Glomerular endothelial cell (primary cell): ENCODE measurements around the gene OTOGL. TPM values are rescaled to one million over a fixed set of nuclear protein-coding genes. Genes with fewer than 3 reads are reported as not detected.
"Not testable (repeated sequence)": the region's sequence is repeated elsewhere in the genome, so short reads cannot be mapped to it uniquely, and the experiment has no call there.

ENCODE experiments used
- DNase-seq: peaks from one replicate; pipeline ENCODE4 v3.0.0-alpha.2; 2011; ENCODE audit warnings: low read depth, low spot score; ENCODE audit errors: extremely low read depth
- total RNA-seq: library from RNA; depleted of rRNA; stranded (reverse); fragments of >200 nt; gene quantifications from 2 replicates; pipeline ENCODE4 v1.2.3, GENCODE V29; 2015

Gene OTOGL
- total RNA-seq, 1 donor from 2014 or later: 0.06 TPM

GRCh38 chr12:80272387-80272915 is 173.1 kb downstream of the OTOGL start:
- no peak for DNase-seq

GRCh38 chr12:80273144-80273543 is 173.8 kb downstream of the OTOGL start:
- DNase-seq: no peak

- no peak for DNase-seq
Observed at GRCh38 chr12:80277732-80278131, 178.4 kb downstream of the OTOGL start.

DNA sequence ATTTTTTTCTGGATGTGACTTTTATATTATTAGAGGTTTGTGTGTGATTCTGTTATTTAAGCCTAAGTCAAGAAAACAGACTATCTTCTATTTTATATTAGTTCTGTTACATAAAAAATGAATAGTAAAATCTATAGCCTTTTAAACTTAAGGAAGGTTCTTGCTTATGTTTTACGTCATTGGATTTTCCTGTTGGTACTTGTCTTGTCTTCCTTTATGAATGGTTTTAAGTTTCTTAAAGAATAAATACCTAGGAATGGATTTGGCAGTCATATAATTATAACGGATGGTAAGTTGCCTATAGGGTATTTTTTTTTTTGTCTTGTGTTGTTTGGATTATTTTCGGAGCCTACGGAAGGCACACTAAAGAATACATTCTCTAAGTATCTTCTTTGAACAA is 182.9 kb downstream of the OTOGL start:
- no peak for DNase-seq

DNA sequence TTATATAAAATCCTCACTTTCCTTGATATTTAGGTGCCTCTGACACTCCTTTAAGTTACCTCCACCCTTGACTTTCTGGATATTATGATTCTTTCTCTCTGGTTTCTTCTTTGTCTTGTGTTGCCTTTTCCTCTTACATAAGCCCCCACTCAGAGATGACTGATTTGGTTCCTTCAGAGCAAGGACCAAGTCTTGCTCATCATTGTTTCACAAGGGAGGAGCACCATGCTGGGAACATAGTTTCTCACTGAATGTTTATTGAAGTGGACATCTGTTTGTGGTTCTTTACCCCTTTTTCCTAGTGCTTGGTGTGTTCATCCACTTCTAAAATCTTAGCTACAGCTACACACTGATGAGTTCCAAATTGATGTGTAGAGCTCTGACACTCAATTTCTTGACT is 183.4 kb downstream of the OTOGL start:
- DNase-seq: no peak

GRCh38 chr12:80291108-80291754 is 191.9 kb downstream of the OTOGL start:
- no peak for DNase-seq

- no peak for DNase-seq
Observed at GRCh38 chr12:80293347-80293746, 194.0 kb downstream of the OTOGL start.

DNA sequence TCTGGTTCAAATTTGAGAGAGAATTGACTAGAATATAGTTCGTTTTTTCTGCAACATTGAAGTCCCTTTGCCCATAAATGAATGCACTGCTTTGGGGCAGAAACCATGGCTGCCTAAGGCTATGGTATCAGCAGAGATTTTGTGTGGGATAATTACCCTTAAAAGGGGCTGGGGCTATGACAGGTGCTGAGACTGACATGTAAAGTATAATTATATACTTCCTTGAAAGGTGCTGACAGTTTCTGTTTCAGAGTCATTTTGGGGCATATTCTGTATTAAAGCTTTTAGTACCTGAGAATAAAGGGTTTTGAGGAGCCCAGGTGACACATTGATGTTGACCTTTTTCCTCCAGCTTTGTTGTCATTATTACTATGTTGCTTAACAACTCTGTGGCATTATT is 194.4 kb downstream of the OTOGL start:
- no peak for DNase-seq

DNA sequence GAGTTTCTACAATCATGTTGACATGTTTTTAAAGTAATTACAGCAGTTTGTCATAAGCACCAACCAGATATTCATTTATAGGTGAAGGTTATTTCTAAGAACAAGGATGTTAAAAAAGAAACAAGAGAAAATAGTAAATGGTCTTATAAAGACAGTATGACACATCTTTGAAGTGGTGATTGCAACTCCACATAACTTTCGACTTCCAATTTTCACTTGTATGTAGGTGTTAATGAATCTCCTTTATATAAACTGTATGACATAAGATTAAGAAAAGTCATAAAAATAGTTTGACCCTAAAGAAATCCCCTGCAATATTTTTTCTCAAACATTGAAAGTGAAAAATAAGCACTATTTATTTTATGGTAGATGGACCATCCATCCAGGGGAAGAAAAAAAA is 199.9 kb downstream of the OTOGL start:
- no peak for DNase-seq

DNA sequence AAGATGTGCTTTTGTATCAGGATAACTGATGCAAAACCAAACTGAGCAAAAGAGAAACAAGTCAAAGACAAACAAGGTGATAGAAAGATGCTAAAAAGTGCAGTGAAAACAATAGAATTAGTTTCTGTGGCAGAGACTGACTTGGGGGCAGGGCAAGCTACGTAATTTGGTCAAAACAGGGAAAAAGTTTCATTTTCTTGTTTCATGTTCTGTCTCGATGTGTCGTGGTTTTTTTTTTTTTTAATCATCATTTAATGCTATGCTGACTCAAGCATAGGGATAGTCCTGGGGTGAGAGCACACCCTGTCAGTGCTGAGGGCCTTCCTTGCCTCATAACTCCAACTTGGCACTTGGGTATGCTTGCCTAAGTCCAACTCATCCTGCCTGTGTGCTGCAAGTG is 200.6 kb downstream of the OTOGL start:
- DNase-seq: no peak

- not testable (repeated sequence) for DNase-seq
Observed at GRCh38 chr12:80307436-80307835, 208.1 kb downstream of the OTOGL start.

GRCh38 chr12:80313209-80313608 is 213.9 kb downstream of the OTOGL start:
- DNase-seq: no peak

GRCh38 chr12:80314741-80315140 is 215.4 kb downstream of the OTOGL start:
- no peak for DNase-seq

GRCh38 chr12:80316222-80316621 is 216.9 kb downstream of the OTOGL start:
- no peak for DNase-seq

DNA sequence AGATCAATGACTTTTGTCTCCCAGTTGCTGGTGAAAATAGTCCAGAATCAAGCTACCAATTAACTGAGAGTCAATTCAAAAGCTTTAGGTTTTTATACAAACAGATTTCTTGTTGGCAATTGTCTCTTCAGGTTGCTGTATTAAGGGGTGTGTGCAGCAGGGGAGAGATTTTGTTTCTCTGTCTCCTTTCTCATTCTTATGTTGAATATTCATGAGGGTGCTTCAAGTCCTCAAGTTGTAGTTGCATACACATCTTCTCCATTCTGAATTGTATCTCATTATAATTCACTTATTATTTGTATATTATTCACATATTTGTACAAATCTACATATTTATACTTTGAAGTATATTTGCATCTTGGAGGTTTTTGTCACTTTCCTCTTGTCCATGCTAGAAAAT is 218.0 kb downstream of the OTOGL start:
- DNase-seq: no peak

GRCh38 chr12:80317899-80318298 is 218.6 kb downstream of the OTOGL start:
- no peak for DNase-seq

- DNase-seq: no peak
Observed at GRCh38 chr12:80320121-80320678, 220.9 kb downstream of the OTOGL start.

DNA sequence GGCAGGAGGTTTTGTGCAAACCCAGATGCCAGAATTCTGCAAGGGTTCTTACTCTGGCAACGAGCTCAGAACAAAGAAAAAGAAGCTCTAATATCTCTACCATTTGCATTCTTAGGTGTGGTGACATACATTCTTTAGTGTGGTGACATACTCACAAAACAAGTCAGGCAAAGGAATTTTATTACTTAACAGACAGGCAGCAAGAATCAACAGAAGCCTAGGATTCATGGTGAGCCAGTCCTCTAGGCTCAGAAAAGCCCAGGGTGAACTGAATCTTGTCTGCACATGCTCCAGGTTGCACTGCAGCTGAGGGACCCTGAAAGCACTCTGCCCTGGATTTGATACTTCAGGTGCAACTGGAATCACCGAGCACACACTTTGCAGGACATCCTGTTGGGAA is 222.3 kb downstream of the OTOGL start:
- DNase-seq: no peak

DNA sequence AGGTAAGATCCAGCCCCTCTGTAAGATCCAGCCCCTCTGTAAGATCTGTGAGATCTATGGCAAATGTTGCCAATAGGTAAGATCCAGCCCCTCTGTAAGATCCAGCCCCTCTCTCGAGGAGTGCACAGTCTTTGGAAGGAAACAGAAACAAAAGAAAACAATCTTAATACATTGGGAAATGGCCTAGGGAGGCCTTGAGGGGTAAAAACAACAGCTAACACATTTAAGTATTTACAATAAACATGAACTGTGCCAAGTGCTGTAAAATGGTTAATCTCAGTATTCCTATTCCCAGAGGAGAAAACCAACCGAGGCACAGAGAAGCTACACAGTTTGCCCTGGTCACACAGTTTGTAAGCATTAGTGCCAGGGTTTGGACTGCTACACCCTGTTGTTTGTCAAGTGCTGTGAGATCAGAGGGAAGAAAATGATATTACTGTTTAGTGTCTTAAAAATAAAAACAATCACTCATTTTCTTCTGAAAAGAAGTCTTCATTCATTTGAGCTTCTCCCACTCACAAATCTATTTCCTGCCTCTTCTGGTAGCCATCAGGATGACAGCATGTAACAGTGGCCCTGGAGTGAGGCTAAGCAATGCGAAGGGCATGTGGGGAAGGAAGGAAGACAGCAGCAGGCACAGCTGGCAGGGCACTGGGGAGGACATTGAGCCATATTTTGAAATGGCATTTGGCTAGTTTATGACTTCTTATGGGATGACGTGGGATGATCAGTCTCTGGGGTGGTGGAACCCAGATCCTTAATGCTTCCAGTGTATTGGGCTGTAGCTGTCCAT is 226.0 kb downstream of the OTOGL start:
- DNase-seq: no peak

- DNase-seq: no peak
Observed at GRCh38 chr12:80332827-80333226, 233.5 kb downstream of the OTOGL start.

GRCh38 chr12:80352474-80352873 is 253.1 kb downstream of the OTOGL start:
- DNase-seq: no peak

GRCh38 chr12:80353254-80353653 is 253.9 kb downstream of the OTOGL start:
- no peak for DNase-seq
